Measurements from ENCODE around the gene THSD8. TPM values are rescaled to one million over a fixed set of nuclear protein-coding genes. Genes with fewer than 3 reads are reported as not detected.
A peak's percentile ranks its signal among the peaks of the same experiment; 100 is the strongest.

THSD8 gene
- polyA plus RNA-seq, 1 experiment = 1.6 TPM

- ChIA-PET POLR2A (interaction anchor here (3.6 kb wide), 1 partner anchor 25 kb away, joined by 58 read pairs; the partner anchor contains the start of gene JUNB), CTCF (interaction anchor here (0.6 to 11.9 kb wide), 6 partner anchors 12 to 81 kb away, joined by 3 to 410 read pairs (median 29); partner anchors contain the start of genes JUNB, PRDX2, RTBDN and THSD8)
- TF ChIP-seq, protein P1, sequence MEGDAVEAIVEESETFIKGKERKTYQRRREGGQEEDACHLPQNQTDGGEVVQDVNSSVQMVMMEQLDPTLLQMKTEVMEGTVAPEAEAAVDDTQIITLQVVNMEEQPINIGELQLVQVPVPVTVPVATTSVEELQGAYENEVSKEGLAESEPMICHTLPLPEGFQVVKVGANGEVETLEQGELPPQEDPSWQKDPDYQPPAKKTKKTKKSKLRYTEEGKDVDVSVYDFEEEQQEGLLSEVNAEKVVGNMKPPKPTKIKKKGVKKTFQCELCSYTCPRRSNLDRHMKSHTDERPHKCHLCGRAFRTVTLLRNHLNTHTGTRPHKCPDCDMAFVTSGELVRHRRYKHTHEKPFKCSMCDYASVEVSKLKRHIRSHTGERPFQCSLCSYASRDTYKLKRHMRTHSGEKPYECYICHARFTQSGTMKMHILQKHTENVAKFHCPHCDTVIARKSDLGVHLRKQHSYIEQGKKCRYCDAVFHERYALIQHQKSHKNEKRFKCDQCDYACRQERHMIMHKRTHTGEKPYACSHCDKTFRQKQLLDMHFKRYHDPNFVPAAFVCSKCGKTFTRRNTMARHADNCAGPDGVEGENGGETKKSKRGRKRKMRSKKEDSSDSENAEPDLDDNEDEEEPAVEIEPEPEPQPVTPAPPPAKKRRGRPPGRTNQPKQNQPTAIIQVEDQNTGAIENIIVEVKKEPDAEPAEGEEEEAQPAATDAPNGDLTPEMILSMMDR (IDR thresholded peaks at IDR 0.05; ENCODE audit: low read depth, low read length) = no peak
Measured at GRCh38 chr19:12767666-12768065, 34.2 kb upstream of the THSD8 start.

DNA sequence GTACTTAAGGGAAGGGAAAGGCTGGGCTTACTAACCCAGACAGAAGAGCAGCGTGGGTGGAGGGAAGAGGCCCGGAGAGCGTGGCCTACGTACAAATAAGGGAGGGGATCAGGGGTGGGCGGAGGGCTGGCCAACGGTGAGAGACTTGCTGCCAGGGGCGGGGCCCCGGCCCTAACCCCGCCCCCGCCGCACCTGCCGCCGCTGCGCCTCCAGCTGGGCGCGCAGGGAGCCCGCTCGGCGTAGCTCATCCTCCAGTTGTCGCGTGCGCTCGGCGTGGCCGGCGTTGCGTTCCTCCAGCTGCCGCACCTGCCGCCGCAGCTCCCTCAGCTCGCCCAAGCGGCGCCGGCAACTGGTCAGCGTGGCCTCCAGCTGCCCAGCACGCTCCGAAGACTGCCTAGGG is 32.2 kb upstream of the THSD8 start:
- CTCF ChIA-PET = interaction anchor here (1.6 to 2.3 kb wide), 2 partner anchors 9 to 27 kb away, joined by 6 to 8 read pairs; no protein-coding TSS in a partner anchor
- no peaks in the 10 kb centered on the region for H3K9me3 ChIP-seq (ENCODE audit: control insufficient read depth, insufficient read depth, low read length)
- POLR2A ChIA-PET = interaction anchor here (0.7 kb wide), 1 partner anchor 25 kb away, joined by 3 read pairs; no protein-coding TSS in a partner anchor
- TF ChIP-seq, protein P1 (IDR thresholded peaks at IDR 0.05; ENCODE audit: low read depth, low read length) = no peak
- H3K27me3 ChIP-seq (ENCODE audit: control insufficient read depth, insufficient read depth, low read length) = no peaks in the 10 kb centered on the region
- no peak for DNase-seq (ENCODE audit: low read depth, low spot score)
- H3K27ac ChIP-seq (ENCODE audit: low read depth, low read length) = no peak overlapping the region
- H3K4me3 ChIP-seq (ENCODE audit: low read depth, low read length) = no peak overlapping the region

More at GRCh38 chr19:12767666-12768065, 34.2 kb upstream of the THSD8 start:
- no peak overlapping the region for H3K27ac ChIP-seq (ENCODE audit: low read depth, low read length)
- no peak for DNase-seq (ENCODE audit: low read depth, low spot score)
- H3K9me3 ChIP-seq (ENCODE audit: control insufficient read depth, insufficient read depth, low read length) = peaks cover 6% of the 10 kb centered on the region
- no peak overlapping the region for H3K4me3 ChIP-seq (ENCODE audit: low read depth, low read length)
- H3K27me3 ChIP-seq (ENCODE audit: control insufficient read depth, insufficient read depth, low read length) = no peaks in the 10 kb centered on the region

GRCh38 chr19:12770922-12771321 is 30.9 kb upstream of the THSD8 start:
- no peaks in the 10 kb centered on the region; the same call in 1 of the 2 replicates for H3K9me3 ChIP-seq (ENCODE audit: control insufficient read depth, insufficient read depth, low read length)
- CTCF ChIA-PET = interaction anchor here (1.6 to 2.3 kb wide), 2 partner anchors 25 to 77 kb away, joined by 3 to 8 read pairs; no protein-coding TSS in a partner anchor
- H3K4me3 ChIP-seq (ENCODE audit: low read depth, low read length) = no peak overlapping the region
- POLR2A ChIA-PET = interaction anchor here (0.6 to 0.9 kb wide), 2 partner anchors 21 to 41 kb away, joined by 3 to 6 read pairs; partner anchors contain the start of gene JUNB
- no peak overlapping the region for H3K27ac ChIP-seq (ENCODE audit: low read depth, low read length)
- TF ChIP-seq, protein P1 (IDR thresholded peaks at IDR 0.05; ENCODE audit: low read depth, low read length) = no peak
- H3K27me3 ChIP-seq (ENCODE audit: control insufficient read depth, insufficient read depth, low read length) = no peaks in the 10 kb centered on the region
- no peak for DNase-seq (ENCODE audit: low read depth, low spot score)

DNA sequence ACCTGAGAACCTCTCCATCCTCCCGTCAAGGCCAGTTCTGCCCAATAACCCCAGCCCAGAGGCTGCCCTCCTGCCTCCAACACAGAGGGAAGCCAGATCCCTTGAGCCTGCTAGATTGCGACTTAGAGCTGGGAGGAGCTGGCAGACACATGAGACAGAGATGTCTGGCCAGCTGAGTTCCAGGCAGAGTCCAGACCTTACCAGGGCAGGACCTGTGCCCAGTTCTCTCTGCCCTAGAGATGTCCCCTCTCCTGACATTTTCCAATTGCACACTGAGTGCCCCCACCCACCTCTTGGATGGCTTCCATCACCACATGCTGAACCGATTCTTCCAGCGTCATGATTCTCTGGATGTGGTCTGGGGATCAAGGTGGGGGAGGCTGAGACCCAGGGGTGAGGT is 29.5 kb upstream of the THSD8 start:
- H3K27me3 ChIP-seq (ENCODE audit: control insufficient read depth, insufficient read depth, low read length) = no peaks in the 10 kb centered on the region
- ChIA-PET CTCF (interaction anchor here (1.2 to 7.5 kb wide), 3 partner anchors 12 to 75 kb away, joined by 3 to 92 read pairs (median 7); no protein-coding TSS in a partner anchor), POLR2A (interaction anchor here (3.0 kb wide), 1 partner anchor 19 kb away, joined by 17 read pairs; the partner anchor contains the start of gene JUNB)
- DNase-seq (ENCODE audit: low read depth, low spot score) = no peak
- TF ChIP-seq, protein P1 (IDR thresholded peaks at IDR 0.05; ENCODE audit: low read depth, low read length) = no peak
- no peak overlapping the region for H3K4me3 ChIP-seq (ENCODE audit: low read depth, low read length)
- H3K27ac ChIP-seq (ENCODE audit: low read depth, low read length) = no peak overlapping the region
- H3K9me3 ChIP-seq (ENCODE audit: control insufficient read depth, insufficient read depth, low read length) = peaks cover 3% of the 10 kb centered on the region; the same call in 1 of the 2 replicates

GRCh38 chr19:12773571-12773970 is 28.3 kb upstream of the THSD8 start:
- peaks cover 3% of the 10 kb centered on the region; the same call in 1 of the 2 replicates for H3K9me3 ChIP-seq (ENCODE audit: control insufficient read depth, insufficient read depth, low read length)
- H3K4me3 ChIP-seq (ENCODE audit: low read depth, low read length) = no peak overlapping the region
- TF ChIP-seq, protein P1 (IDR thresholded peaks at IDR 0.05; ENCODE audit: low read depth, low read length) = peak; percentile 57
- no peak overlapping the region for H3K27ac ChIP-seq (ENCODE audit: low read depth, low read length)
- H3K27me3 ChIP-seq (ENCODE audit: control insufficient read depth, insufficient read depth, low read length) = no peaks in the 10 kb centered on the region
- no peak for DNase-seq (ENCODE audit: low read depth, low spot score)
- POLR2A ChIA-PET = interaction anchor here (3.0 kb wide), 1 partner anchor 18 kb away, joined by 17 read pairs; the partner anchor contains the start of gene JUNB
- CTCF ChIA-PET = interaction anchor here (0.6 to 7.5 kb wide), 7 partner anchors 8 to 74 kb away, joined by 4 to 92 read pairs (median 6); no protein-coding TSS in a partner anchor
